Subcutaneous abdominal adipose tissue (tissue), 5 donors: ENCODE results near the gene INPP5J.
A peak's percentile ranks its signal among the peaks of the same experiment; 100 is the strongest.
"Not testable (repeated sequence)": the region's sequence is repeated elsewhere in the genome, so short reads cannot be mapped to it uniquely, and the experiment has no call there.

Experiments
- H3K27ac ChIP-seq: one replicate; pipeline ENCODE4 v1.7.0; 2013; ENCODE audit warnings: low read depth, mild to moderate bottlenecking, inconsistent platforms, low read length, moderate library complexity
- H3K27me3 ChIP-seq, 5 donors: one replicate each; pipeline ENCODE4 v1.7.0; 2013; ENCODE audit warnings: low read length in 5 of 5, inconsistent platforms in 1 of 5; ENCODE audit not compliant: control insufficient read depth in 5 of 5, insufficient read depth in 4 of 5
- H3K36me3 ChIP-seq, 5 donors: one replicate each; pipeline ENCODE4 v1.7.0; 2013; ENCODE audit warnings: low read length in 5 of 5; ENCODE audit not compliant: control insufficient read depth in 5 of 5, insufficient read depth in 5 of 5
- H3K4me1 ChIP-seq, 5 donors: one replicate each; pipeline ENCODE4 v1.7.0; 2013; ENCODE audit warnings: low read length in 5 of 5, mild to moderate bottlenecking in 3 of 5, moderate library complexity in 1 of 5; ENCODE audit not compliant: control insufficient read depth in 5 of 5, insufficient read depth in 5 of 5
- H3K4me3 ChIP-seq, 5 donors: one replicate each; pipeline ENCODE4 v1.7.0; 2013; ENCODE audit warnings: low read length in 5 of 5, low read depth in 1 of 5
- H3K9ac ChIP-seq, 5 donors: one replicate each; pipeline ENCODE4 v1.7.0; 2013; ENCODE audit warnings: low read length in 5 of 5, mild to moderate bottlenecking in 4 of 5, moderate library complexity in 3 of 5
- H3K9me3 ChIP-seq, 5 donors: one replicate each; pipeline ENCODE4 v1.7.0; 2013; ENCODE audit warnings: low read length in 5 of 5; ENCODE audit not compliant: control insufficient read depth in 5 of 5
- donor health status: healthy.
- donor health status: healthy.
- donor health status: healthy.
- donor health status: healthy.
- donor health status: healthy.

The INPP5J gene

GRCh38 chr22:31122532-31123291, at the start of gene INPP5J:
Gene INPP5J, plus strand, starts transcription at chr22:31122966. Its CDS starts 49 bp downstream, at chr22:31123015.
- Histone ChIP-seq H3K27ac (no peak within 1 kb of the TSS), H3K4me1 (peaks cover 0 to 16% (median 9%) of the 10 kb centered on the region in 5 donors), H3K4me3 (peak within 1 kb of the TSS in 4 of 5 donors; percentile 17 to 48 (median 39)), H3K36me3 (no peaks in the 10 kb centered on the region), H3K27me3 (peaks cover 6 to 18% (median 11%) of the 10 kb centered on the region in 5 donors), H3K9me3 (no peaks in the 10 kb centered on the region), H3K9ac (peak within 1 kb of the TSS in 2 of 5 donors; percentile 5 to 43)

- not testable (repeated sequence) for H3K9me3 ChIP-seq, H3K36me3 ChIP-seq, H3K27me3 ChIP-seq, H3K9ac ChIP-seq, H3K27ac ChIP-seq, H3K4me3 ChIP-seq
- peaks cover 0 to 22% (median 11%) of the 10 kb centered on the region in 5 donors for H3K4me1 ChIP-seq
These were observed 49.6 kb upstream of the INPP5J start for GRCh38 chr22:31073125-31073524.

DNA sequence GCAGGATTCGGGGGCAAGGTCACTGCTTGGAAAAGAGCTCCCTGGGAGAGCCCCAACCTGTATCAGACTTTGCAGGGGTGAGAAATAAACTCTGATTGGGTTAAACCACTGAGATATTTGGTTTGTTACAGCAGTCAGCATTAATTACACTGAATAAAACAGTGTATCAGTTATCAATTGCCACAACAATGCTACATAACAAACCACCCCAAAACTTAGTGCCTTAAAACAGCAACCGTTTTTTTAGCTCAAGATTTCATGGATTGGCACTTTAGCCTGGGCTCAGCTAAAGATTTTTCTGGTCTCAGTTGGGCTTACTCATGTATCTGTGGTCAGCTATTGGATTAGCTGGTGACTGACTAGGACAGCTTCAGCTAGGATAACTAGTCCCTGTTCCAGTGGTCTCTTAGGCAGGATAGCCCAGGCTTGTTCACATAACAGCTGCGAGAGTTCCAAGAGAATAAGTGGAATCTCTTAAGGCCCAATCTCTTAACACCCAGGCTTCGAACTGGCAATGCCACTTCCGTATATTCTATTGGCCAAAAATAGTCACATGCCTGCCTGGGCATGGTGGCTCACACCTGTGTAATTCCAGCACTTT, 49.1 kb upstream of the INPP5J start:
- H3K4me3 ChIP-seq, H3K9ac ChIP-seq, H3K27ac ChIP-seq, H3K36me3 ChIP-seq, H3K9me3 ChIP-seq, H3K27me3 ChIP-seq: not testable (repeated sequence)
- H3K4me1 ChIP-seq = peaks cover 0 to 22% (median 11%) of the 10 kb centered on the region in 5 donors

DNA sequence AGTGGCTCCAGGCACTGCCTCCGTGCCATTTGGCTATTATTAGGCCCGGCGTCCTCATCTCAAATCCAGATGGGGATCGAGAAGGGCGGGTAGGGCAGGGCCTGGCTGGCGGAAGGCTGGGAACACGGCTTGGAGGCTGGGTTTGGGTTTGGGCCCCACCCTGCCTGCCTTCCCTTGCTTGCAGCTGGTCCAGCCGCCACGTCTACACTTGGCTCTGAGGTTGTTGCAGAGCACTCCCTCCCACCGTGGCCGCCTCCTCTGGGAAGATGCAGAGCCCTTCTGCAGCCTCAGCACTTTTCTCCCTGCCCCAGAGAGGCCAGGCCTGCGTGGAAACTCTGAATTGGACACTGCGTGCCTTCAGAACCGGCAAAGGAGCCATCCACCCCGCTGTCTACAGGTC, 46.8 kb upstream of the INPP5J start:
- peak overlapping the region; percentile 16 for H3K27ac ChIP-seq
- H3K9ac ChIP-seq = peak overlapping the region in 2 of 5 donors; percentile 52 to 56
- peak overlapping the region in 1 of 5 donors; percentile 11 for H3K4me3 ChIP-seq
- H3K27me3 ChIP-seq = no peaks in the 10 kb centered on the region
- peaks cover 4 to 29% (median 18%) of the 10 kb centered on the region in 5 donors for H3K4me1 ChIP-seq
- no peaks in the 10 kb centered on the region for H3K9me3 ChIP-seq
- no peaks in the 10 kb centered on the region for H3K36me3 ChIP-seq

DNA sequence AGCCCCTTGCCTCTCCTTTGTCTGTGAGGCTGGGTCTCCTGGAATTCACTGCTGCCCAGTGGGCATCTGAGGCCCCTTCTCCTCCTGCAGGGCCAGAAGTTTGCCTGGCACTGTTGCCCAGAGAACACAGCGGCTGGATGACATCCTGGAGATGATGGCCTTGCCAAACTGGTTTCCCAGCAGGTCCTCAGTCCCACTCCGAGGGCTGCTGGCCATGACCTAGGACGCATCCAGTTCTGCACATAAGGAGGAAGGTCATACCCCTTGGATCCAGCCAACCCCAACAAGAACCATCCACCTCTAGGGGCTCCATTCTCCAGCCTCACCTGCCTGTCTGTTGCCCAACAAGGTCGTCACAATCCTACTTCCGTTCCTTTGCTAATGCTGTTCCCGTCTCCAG, 45.1 kb upstream of the INPP5J start:
- H3K27me3 ChIP-seq = no peaks in the 10 kb centered on the region
- no peak overlapping the region for H3K4me3 ChIP-seq
- no peak overlapping the region for H3K9ac ChIP-seq
- H3K4me1 ChIP-seq = peaks cover 4 to 45% (median 32%) of the 10 kb centered on the region in 5 donors
- H3K9me3 ChIP-seq = no peaks in the 10 kb centered on the region
- no peaks in the 10 kb centered on the region for H3K36me3 ChIP-seq
- no peak overlapping the region for H3K27ac ChIP-seq

DNA sequence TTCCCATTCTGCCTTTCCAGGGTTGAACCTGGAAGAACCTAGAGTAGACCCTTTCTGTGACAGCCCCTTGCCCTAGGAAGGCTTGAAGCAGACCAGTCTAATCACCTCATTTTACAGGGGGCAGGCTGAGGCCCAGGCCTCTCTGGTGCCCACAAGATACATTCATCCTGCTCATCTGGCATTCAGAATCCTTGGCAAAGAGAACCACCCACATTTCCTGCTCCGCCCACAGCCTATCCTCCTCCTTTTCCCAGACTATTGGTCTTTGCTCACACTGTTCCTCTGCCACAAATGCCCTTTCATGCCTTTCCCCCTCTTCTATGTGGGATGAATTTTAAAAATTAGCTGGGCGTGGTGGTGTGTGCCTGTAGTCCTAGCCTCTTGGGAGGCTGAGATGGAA, 44.4 kb upstream of the INPP5J start:
- H3K36me3 ChIP-seq, H3K9ac ChIP-seq, H3K27me3 ChIP-seq, H3K27ac ChIP-seq, H3K4me3 ChIP-seq, H3K9me3 ChIP-seq: not testable (repeated sequence)
- H3K4me1 ChIP-seq = peaks cover 7 to 48% (median 40%) of the 10 kb centered on the region in 5 donors

- Histone ChIP-seq H3K27ac (no peak overlapping the region), H3K4me3 (no peak overlapping the region), H3K9me3 (no peaks in the 10 kb centered on the region), H3K27me3 (no peaks in the 10 kb centered on the region), H3K36me3 (peaks cover 0 to 9% (median 2%) of the 10 kb centered on the region in 5 donors), H3K4me1 (peaks cover 14 to 49% (median 45%) of the 10 kb centered on the region in 5 donors), H3K9ac (no peak overlapping the region)
These were observed 43.6 kb upstream of the INPP5J start for GRCh38 chr22:31079095-31079642.

- peak overlapping the region; percentile 76 to 91 (median 79) for H3K4me3 ChIP-seq
- peaks cover 0 to 9% (median 2%) of the 10 kb centered on the region in 5 donors for H3K36me3 ChIP-seq
- H3K27ac ChIP-seq = peak overlapping the region; percentile 89
- H3K9ac ChIP-seq = peak overlapping the region in 4 of 5 donors; percentile 74 to 90 (median 80)
- peaks cover 14 to 59% (median 53%) of the 10 kb centered on the region in 5 donors for H3K4me1 ChIP-seq
- no peaks in the 10 kb centered on the region for H3K27me3 ChIP-seq
- H3K9me3 ChIP-seq = no peaks in the 10 kb centered on the region
These were observed 42.5 kb upstream of the INPP5J start for GRCh38 chr22:31080164-31080847.

- Histone ChIP-seq H3K4me1 (peaks cover 17 to 59% (median 56%) of the 10 kb centered on the region in 5 donors), H3K9ac (peak within 1 kb of the TSS; percentile 80 to 90 (median 81))
These were observed 41.7 kb upstream of the INPP5J start, which contains the start of gene SMTN for GRCh38 chr22:31080848-31081649. Gene SMTN, plus strand, starts transcription at chr22:31081318. Its CDS starts 1,941 bp downstream, at chr22:31083259.

More at GRCh38 chr22:31080848-31081649, 41.7 kb upstream of the INPP5J start, which contains the start of gene SMTN:
- Histone ChIP-seq H3K36me3 (peaks cover 0 to 9% (median 2%) of the 10 kb centered on the region in 5 donors), H3K4me3 (peak within 1 kb of the TSS; percentile 77 to 91 (median 80)), H3K27ac (peak within 1 kb of the TSS; percentile 89), H3K27me3 (no peaks in the 10 kb centered on the region), H3K9me3 (no peaks in the 10 kb centered on the region)
